HCT116 (cell line): ENCODE data around the gene TBX20.
"Not testable (repeated sequence)": the region's sequence is repeated elsewhere in the genome, so short reads cannot be mapped to it uniquely, and the experiment has no call there.

Experiments used
- CTCF ChIP-seq, 3 experiments: fragments of 200-600 bp in 1 of 3; sonication (generic) in 1 of 3; IDR thresholded peaks in 2 of 3; conservative IDR thresholded peaks in 1 of 3; 2 replicates each; pipeline ENCODE4 v1.5.1; 2012 to 2017; ENCODE audit warnings: low read depth in 2 of 3, low read length in 2 of 3, antibody characterized with exemption in 1 of 3, borderline replicate concordance in 1 of 3, control low read depth in 1 of 3, mild to moderate bottlenecking in 1 of 3, mixed read lengths in 1 of 3, mixed run types in 1 of 3, moderate library complexity in 1 of 3; ENCODE audit not compliant: insufficient read depth in 1 of 3
- ELF1 ChIP-seq: IDR thresholded peaks from 2 replicates; pipeline ENCODE4 v1.6.1; 2012; ENCODE audit warnings: low read depth, borderline replicate concordance
- EZH2 ChIP-seq: fragments of 200-600 bp; sonication (generic); IDR thresholded peaks from 2 replicates; pipeline ENCODE4 v1.6.1; 2017; ENCODE audit warnings: antibody characterized with exemption, mixed run types
- POLR2A ChIP-seq: IDR thresholded peaks from 2 replicates; pipeline ENCODE4 v1.7.0; 2011; ENCODE audit warnings: borderline replicate concordance; ENCODE audit not compliant: insufficient read depth, insufficient read length; ENCODE audit errors: extremely low read depth
- YY1 ChIP-seq: IDR thresholded peaks from 2 replicates; pipeline ENCODE4 v1.6.1; 2011; ENCODE audit warnings: low read length, low read depth, moderate library complexity, mild to moderate bottlenecking; ENCODE audit not compliant: insufficient replicate concordance; ENCODE audit errors: extremely low read depth
- TF ChIP-seq, protein P1 (sequence below): IDR thresholded peaks from 2 replicates; pipeline ENCODE4 v1.6.1; 2012
- TF ChIP-seq, protein P2 (sequence below): IDR thresholded peaks from 2 replicates; pipeline ENCODE4 v1.6.1; 2012; ENCODE audit warnings: low read depth

DNA sequence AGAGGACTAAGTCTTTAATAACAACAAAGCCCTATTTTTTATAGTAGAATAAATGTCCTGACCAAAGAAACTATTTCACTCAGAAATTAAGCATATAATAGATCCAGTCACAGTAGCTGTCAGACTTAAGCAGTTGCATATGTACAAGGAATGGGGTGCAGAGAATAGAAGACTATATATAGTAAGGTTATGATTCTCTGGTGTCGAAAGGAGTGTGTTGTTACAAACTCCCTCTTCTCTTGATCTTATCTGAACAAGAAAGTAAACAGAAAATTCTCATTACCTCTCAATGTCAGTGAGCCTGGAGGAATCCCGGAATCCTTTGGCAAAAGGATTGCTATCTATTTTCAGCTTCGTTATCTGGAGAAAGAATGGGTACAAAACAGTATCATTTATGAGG, 22.7 kb downstream of the TBX20 start:
- not testable (repeated sequence) for TF ChIP-seq EZH2; CTCF (IDR thresholded peaks at IDR 0.05 in 2 of 3, conservative IDR thresholded peaks at IDR 0.05 in 1 of 3; ENCODE audit: borderline replicate concordance in 1 of 3, insufficient read depth in 1 of 3, low read depth in 2 of 3, low read length in 2 of 3); POLR2A; ELF1; YY1
- TF ChIP-seq, protein P1, sequence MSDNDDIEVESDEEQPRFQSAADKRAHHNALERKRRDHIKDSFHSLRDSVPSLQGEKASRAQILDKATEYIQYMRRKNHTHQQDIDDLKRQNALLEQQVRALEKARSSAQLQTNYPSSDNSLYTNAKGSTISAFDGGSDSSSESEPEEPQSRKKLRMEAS: not testable (repeated sequence)
- TF ChIP-seq, protein P2, sequence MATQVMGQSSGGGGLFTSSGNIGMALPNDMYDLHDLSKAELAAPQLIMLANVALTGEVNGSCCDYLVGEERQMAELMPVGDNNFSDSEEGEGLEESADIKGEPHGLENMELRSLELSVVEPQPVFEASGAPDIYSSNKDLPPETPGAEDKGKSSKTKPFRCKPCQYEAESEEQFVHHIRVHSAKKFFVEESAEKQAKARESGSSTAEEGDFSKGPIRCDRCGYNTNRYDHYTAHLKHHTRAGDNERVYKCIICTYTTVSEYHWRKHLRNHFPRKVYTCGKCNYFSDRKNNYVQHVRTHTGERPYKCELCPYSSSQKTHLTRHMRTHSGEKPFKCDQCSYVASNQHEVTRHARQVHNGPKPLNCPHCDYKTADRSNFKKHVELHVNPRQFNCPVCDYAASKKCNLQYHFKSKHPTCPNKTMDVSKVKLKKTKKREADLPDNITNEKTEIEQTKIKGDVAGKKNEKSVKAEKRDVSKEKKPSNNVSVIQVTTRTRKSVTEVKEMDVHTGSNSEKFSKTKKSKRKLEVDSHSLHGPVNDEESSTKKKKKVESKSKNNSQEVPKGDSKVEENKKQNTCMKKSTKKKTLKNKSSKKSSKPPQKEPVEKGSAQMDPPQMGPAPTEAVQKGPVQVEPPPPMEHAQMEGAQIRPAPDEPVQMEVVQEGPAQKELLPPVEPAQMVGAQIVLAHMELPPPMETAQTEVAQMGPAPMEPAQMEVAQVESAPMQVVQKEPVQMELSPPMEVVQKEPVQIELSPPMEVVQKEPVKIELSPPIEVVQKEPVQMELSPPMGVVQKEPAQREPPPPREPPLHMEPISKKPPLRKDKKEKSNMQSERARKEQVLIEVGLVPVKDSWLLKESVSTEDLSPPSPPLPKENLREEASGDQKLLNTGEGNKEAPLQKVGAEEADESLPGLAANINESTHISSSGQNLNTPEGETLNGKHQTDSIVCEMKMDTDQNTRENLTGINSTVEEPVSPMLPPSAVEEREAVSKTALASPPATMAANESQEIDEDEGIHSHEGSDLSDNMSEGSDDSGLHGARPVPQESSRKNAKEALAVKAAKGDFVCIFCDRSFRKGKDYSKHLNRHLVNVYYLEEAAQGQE: not testable (repeated sequence)
